Stomach (tissue), 9 donors: ENCODE data around the gene TSC1. TPM values are rescaled to one million over a fixed set of nuclear protein-coding genes. Genes with fewer than 3 reads are reported as not detected.

ENCODE experiments used
- DNase-seq, 2 donors: peaks; one replicate each; pipeline versions ENCODE4 v3.0.0 to v3.0.0-alpha.2; 2013 to 2019
- H3K27ac ChIP-seq, 5 donors: fragments of 200-600 bp in 4 of 5; sonication (generic) in 4 of 5; one replicate each; pipeline ENCODE4 v1.5.1; 2013 to 2019; ENCODE audit warnings: mild to moderate bottlenecking in 1 of 5, moderate library complexity in 1 of 5
- H3K27me3 ChIP-seq, 3 donors: fragments of 200-600 bp; sonication (generic); one replicate each; pipeline ENCODE4 v1.5.1; 2017 to 2019; ENCODE audit warnings: mixed run types in 1 of 3
- H3K36me3 ChIP-seq, 4 donors: fragments of 200-600 bp; sonication (generic); 1 replicate in 3 of 4; 2 replicates in 1 of 4; pipeline ENCODE4 v1.5.1; 2016 to 2019
- H3K4me1 ChIP-seq, 4 donors: fragments of 200-600 bp; sonication (generic); one replicate each; pipeline ENCODE4 v1.5.1; 2016 to 2019
- H3K4me3 ChIP-seq, 4 donors: fragments of 200-600 bp; sonication (generic) in 3 of 4; one replicate each; pipeline ENCODE4 v1.5.1; 2016 to 2019; ENCODE audit warnings: mild to moderate bottlenecking in 1 of 4
- H3K9me3 ChIP-seq, 4 donors: fragments of 200-600 bp; sonication (generic); one replicate each; pipeline ENCODE4 v1.5.1; 2016 to 2019
- CTCF ChIP-seq, 7 experiments: fragments of 450-650 bp in 4 of 7; fragments of 200-600 bp in 3 of 7; sonication (generic) in 3 of 7; IDR thresholded peaks; one replicate each; pipeline ENCODE4 v1.5.1; 2016 to 2019; ENCODE audit warnings: antibody characterized with exemption in 7 of 7, control low read depth in 2 of 7, mild to moderate bottlenecking in 1 of 7
- EP300 ChIP-seq: sonication (generic); formaldehyde crosslinking; IDR thresholded peaks from one replicate; pipeline ENCODE4 v1.6.1; 2017; ENCODE audit warnings: antibody characterized with exemption
- POLR2A ChIP-seq, 4 donors: fragments of 450-650 bp; IDR thresholded peaks; one replicate each; pipeline ENCODE4 v1.6.1; 2016; ENCODE audit warnings: antibody characterized with exemption in 4 of 4, control low read depth in 2 of 4, mild to moderate bottlenecking in 1 of 4, moderate library complexity in 1 of 4
- POLR2AphosphoS5 ChIP-seq, 3 donors: sonication (generic); formaldehyde crosslinking; IDR thresholded peaks; one replicate each; pipeline ENCODE4 v1.6.1; 2016; ENCODE audit warnings: antibody characterized with exemption in 3 of 3
- WGBS, 5 donors: extraction: QIAGEN DNeasy Blood & Tissue Kit in 3 of 5; methylation state at CpG; one replicate each; pipeline versions ENCODE4 v1.1.5 to v1.1.7; 2013 to 2018; 5-methylcytosine and 5-hydroxymethylcytosine counted together
- intact Hi-C: fragments of 100-400 bp; cut with DNase I; formaldehyde crosslinking; loops from one replicate; pipeline ENCODE4 v1.15.1; 2023; ENCODE audit warnings: low total_unique reads
- polyA plus RNA-seq, 3 donors: library from polyadenylated mRNA; stranded (reverse); fragments of 200-250 nt; gene quantifications; one replicate each; pipeline ENCODE4 v1.2.3, GENCODE V29; 2013
- total RNA-seq, 5 donors: library from RNA; depleted of rRNA; stranded (reverse); fragments of >200 nt; gene quantifications; one replicate each; pipeline versions ENCODE4 v1.1.0 to v1.2.3, GENCODE V29; 2014 to 2016
- donor health status: healthy with polysubstance abuse.
- donor health status: Bipolar disorder and iron deficiency.
- donor health status: healthy.

The TSC1 gene
- total and polyA plus RNA-seq, 8 donors, result 6.7 to 120 (median 32.8) TPM

GRCh38 chr9:132985071-132985350 lies 40.6 kb upstream of the TSC1 start:
- Histone ChIP-seq H3K4me1 (no peaks in the 10 kb centered on the region), H3K27me3 (peaks cover 2 to 87% (median 24%) of the 10 kb centered on the region in 3 donors), H3K4me3 (no peak overlapping the region), H3K27ac (no peak overlapping the region), H3K9me3 (no peaks in the 10 kb centered on the region), H3K36me3 (no peaks in the 10 kb centered on the region)
- no peak for TF ChIP-seq CTCF (IDR thresholded peaks at IDR 0.05)
- no peak for TF ChIP-seq EP300
- no peak for TF ChIP-seq POLR2A (IDR thresholded peaks at IDR 0.05)
- TF ChIP-seq POLR2AphosphoS5 (IDR thresholded peaks at IDR 0.05), result no peak
- intact Hi-C loops, result no loop called here
- WGBS, 5 donors, result 51 to 76% (median 63%) methylated on average over 3 to 4 of the region's 4 CpGs
- no peak for DNase-seq

- Histone ChIP-seq H3K36me3 (no peaks in the 10 kb centered on the region), H3K27ac (no peak overlapping the region), H3K9me3 (no peaks in the 10 kb centered on the region), H3K4me1 (no peaks in the 10 kb centered on the region), H3K27me3 (peaks cover 3 to 92% (median 30%) of the 10 kb centered on the region in 3 donors), H3K4me3 (no peak overlapping the region)
- intact Hi-C loops, result no loop called here
- no peak for DNase-seq
- 50 to 75% (median 70%) methylated on average over 19 to 20 of the region's 20 CpGs for WGBS, 5 donors
- TF ChIP-seq POLR2AphosphoS5 (IDR thresholded peaks at IDR 0.05) (no peak), EP300 (no peak), CTCF (IDR thresholded peaks at IDR 0.05) (no peak), POLR2A (IDR thresholded peaks at IDR 0.05) (no peak)
Measured at GRCh38 chr9:132984202-132985070, 40.0 kb upstream of the TSC1 start.

- Histone ChIP-seq H3K36me3 (no peaks in the 10 kb centered on the region), H3K9me3 (no peaks in the 10 kb centered on the region), H3K4me1 (peaks cover 0 to 4% (median 3%) of the 10 kb centered on the region in 4 donors), H3K4me3 (no peak overlapping the region), H3K27ac (no peak overlapping the region), H3K27me3 (peaks cover 3 to 92% (median 38%) of the 10 kb centered on the region in 3 donors)
- WGBS, 5 donors, result 82 to 90% (median 88%) methylated on average over 11 of the region's 11 CpGs
- TF ChIP-seq CTCF (IDR thresholded peaks at IDR 0.05) (no peak), POLR2A (IDR thresholded peaks at IDR 0.05) (no peak), POLR2AphosphoS5 (IDR thresholded peaks at IDR 0.05) (no peak), EP300 (no peak)
- intact Hi-C loops, result no loop called here
- DNase-seq, result no peak
Measured at GRCh38 chr9:132983491-132984201, 39.2 kb upstream of the TSC1 start.

GRCh38 chr9:132982458-132982857 lies 38.0 kb upstream of the TSC1 start:
- 22 to 49% (median 39%) methylated on average over 8 of the region's 8 CpGs for WGBS, 5 donors
- H3K9me3 ChIP-seq, result no peaks in the 10 kb centered on the region
- H3K36me3 ChIP-seq, result no peaks in the 10 kb centered on the region
- peaks cover 0 to 15% (median 9%) of the 10 kb centered on the region in 4 donors for H3K4me1 ChIP-seq
- DNase-seq, result no peak
- H3K27ac ChIP-seq, result no peak overlapping the region
- H3K4me3 ChIP-seq, result no peak overlapping the region
- peaks cover 3 to 97% (median 47%) of the 10 kb centered on the region in 3 donors for H3K27me3 ChIP-seq
- intact Hi-C loops, result no loop called here
- no peak for TF ChIP-seq EP300
- no peak for TF ChIP-seq CTCF (IDR thresholded peaks at IDR 0.05)
- TF ChIP-seq POLR2A (IDR thresholded peaks at IDR 0.05), result no peak
